Measurements from ENCODE around the gene SMIM38.

Gene SMIM38

DNA sequence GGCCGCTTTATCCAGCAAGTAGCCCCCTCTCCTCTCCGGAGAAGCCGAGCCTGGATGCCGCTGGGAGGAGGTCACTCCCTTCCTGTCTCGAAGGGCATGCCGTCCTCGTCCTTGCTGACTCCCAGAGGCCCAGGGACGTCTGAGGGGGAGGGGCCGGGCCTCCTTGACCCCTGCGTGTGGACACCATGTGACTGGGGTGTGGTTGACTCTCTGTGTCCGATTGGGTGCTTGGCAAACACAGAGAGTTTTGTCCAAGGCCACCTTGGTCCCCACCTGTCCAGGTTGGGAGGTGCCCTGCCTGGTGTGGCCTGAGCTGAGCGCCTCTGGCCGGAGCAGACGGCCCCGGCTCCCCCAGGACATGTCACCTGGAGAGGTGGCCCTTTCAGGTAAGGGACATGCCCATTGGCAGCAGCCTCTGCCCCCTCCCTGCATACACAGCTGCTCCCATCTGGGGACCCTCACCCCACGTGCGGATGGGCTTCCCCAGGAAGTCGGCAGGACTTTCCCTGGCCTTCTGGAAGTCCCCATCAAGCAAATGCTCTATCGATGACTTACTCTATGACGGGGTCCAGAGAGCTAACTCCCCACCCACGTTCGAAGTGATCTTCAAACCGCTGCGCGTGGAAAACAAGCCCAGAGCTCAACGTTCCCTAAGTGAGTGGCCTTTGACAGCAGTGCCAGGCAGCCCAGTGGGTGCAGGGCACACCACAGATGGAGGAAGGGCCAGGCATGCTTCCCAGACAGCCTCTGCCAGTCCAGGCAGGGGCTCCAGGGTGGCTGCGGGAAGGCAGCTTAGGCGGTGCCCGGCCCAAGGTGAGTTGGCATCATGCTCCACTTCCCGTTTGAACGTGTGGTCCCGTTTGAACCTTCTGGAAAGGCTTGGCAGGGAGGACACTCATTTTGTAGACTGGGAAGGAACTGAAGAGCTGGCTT lies at the start of gene SMIM38:
Gene SMIM38, plus strand, starts transcription at position 634 of the 933 bp plus-strand sequence. CDS start 1,912 bp downstream, outside the sequence.
- H3K36me3 Mint-ChIP-seq (ENCODE audit: insufficient read depth): peaks cover 2% of the 10 kb centered on the region
- no peak for ATAC-seq (replicated peaks; ENCODE audit: extremely low read depth, poor library complexity, severe bottlenecking)
- no peak within 1 kb of the TSS for H3K27ac Mint-ChIP-seq (ENCODE audit: low read depth)
- no peaks in the 10 kb centered on the region for H3K9me3 Mint-ChIP-seq
- peaks cover 39% of the 10 kb centered on the region for H3K27me3 Mint-ChIP-seq
- H3K4me1 Mint-ChIP-seq: no peaks in the 10 kb centered on the region
- no peak within 1 kb of the TSS for H3K4me3 Mint-ChIP-seq
- no peak for DNase-seq (ENCODE audit: low spot score in 2 of 2)

DNA sequence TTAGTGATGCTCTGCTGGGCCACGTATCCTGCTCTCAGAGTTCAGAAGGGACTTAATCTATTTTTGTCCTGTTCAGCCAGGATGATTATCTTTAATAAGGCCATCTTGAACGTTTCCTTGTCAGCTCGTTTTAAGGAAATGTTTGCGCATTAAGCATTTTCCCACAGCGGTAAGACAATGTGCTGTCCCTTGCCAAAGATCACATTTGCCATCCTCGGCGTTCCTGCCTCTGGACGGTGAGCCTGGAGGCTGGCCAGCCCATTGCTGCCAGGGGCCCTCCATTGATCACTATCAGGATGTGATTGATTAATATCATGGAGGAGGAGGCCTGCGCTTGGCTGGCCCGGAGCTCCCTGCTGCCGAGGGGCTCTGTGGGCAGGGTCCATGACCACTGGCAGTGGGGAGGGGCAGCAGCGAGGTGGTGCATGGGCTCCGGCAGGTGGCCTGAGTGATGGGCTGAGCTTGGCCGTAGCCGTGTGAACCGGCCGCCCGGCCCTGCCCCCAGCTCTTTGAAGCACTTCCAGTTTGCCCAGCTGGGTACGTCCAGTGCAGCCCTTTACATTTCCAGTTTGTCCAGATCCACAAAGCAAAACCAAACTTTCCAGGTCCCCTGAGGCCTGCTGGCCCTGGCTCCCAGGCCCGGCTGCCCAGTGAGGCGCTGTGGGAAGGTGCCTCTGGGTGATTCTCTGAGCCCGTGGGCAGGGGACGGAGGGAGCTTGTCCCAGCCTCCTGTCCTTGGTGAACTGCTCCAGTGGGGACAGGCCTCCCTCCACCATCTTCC lies 49.5 kb upstream of the SMIM38 start:
- no peaks in the 10 kb centered on the region for H3K9me3 Mint-ChIP-seq
- no peak overlapping the region for H3K4me3 Mint-ChIP-seq
- H3K27ac Mint-ChIP-seq (ENCODE audit: low read depth): no peak overlapping the region
- ATAC-seq (replicated peaks; ENCODE audit: extremely low read depth, poor library complexity, severe bottlenecking) (no peak), DNase-seq (ENCODE audit: low spot score in 2 of 2) (no peak)
- H3K4me1 Mint-ChIP-seq: peaks cover 5% of the 10 kb centered on the region
- H3K27me3 Mint-ChIP-seq: peaks cover 25% of the 10 kb centered on the region
- H3K36me3 Mint-ChIP-seq (ENCODE audit: insufficient read depth): peaks cover 2% of the 10 kb centered on the region

DNA sequence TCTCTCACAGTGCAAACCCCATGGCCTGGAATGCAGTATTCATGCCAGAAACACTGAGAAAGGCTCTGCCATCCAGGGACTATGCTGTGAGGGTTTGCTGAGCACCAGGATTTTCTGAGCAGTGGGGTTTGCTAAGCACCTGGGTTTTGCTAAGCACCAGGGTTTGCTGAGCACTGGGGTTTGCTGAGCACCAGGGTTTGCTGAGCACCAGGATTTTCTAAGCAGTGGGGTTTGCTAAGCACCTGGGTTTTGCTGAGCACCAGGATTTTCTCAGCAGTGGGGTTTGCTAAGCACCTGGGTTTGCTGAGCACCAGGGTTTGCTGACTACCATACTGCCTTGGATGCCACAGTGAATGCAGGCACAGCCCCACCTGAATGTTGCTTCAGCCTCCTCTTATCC lies 48.3 kb upstream of the SMIM38 start:
- peaks cover 2% of the 10 kb centered on the region for H3K36me3 Mint-ChIP-seq (ENCODE audit: insufficient read depth)
- H3K27me3 Mint-ChIP-seq: peaks cover 22% of the 10 kb centered on the region
- no peaks in the 10 kb centered on the region for H3K4me1 Mint-ChIP-seq
- no peak for ATAC-seq (replicated peaks; ENCODE audit: extremely low read depth, poor library complexity, severe bottlenecking)
- DNase-seq (ENCODE audit: low spot score in 2 of 2): no peak
- no peak overlapping the region for H3K27ac Mint-ChIP-seq (ENCODE audit: low read depth)
- H3K9me3 Mint-ChIP-seq: no peaks in the 10 kb centered on the region
- H3K4me3 Mint-ChIP-seq: no peak overlapping the region

DNA sequence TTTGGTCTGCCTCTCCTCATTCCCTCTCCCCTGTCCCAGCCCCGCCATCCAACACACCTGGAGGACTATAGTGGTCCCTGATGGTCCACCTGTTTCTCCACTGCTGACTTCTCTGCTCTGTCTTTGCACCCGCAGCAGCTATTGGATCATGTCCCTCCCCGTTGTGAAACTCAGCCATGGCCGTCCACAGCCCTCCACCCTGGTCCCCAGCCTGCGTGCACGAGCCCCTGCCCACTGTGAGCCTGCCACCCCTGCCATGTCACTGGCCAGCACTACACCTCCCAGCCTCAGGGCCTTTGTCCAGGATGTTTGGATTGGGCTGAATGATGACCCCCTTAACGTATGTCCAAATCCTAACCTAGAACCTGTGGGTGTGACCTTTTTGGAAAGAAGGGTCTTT lies 47.7 kb upstream of the SMIM38 start:
- H3K27ac Mint-ChIP-seq (ENCODE audit: low read depth): no peak overlapping the region
- H3K27me3 Mint-ChIP-seq: peaks cover 16% of the 10 kb centered on the region
- ATAC-seq (replicated peaks; ENCODE audit: extremely low read depth, poor library complexity, severe bottlenecking) (no peak), DNase-seq (ENCODE audit: low spot score in 2 of 2) (no peak)
- no peaks in the 10 kb centered on the region for H3K4me1 Mint-ChIP-seq
- H3K9me3 Mint-ChIP-seq: no peaks in the 10 kb centered on the region
- no peak overlapping the region for H3K4me3 Mint-ChIP-seq
- peaks cover 2% of the 10 kb centered on the region for H3K36me3 Mint-ChIP-seq (ENCODE audit: insufficient read depth)

DNA sequence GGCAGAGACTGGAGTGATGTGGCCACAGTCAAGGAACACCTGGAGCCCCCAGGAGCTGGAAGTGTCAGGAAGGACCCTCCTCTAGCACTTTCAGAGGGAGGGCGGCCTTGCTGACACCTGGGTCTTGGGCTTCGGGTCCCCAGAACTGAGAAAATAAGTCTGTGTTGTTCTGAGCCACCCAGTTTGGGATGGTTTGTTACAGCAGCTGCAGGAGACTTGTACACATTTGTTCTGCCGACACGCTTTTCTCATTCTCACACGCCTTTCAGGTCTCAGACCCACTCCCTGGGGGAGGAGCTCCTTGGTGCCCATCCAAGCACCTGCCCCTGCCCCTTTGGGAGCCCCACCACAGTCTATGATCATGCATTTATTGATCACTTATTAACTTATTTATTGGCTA lies 47.2 kb upstream of the SMIM38 start:
- Mint-ChIP-seq H3K4me3 (no peak overlapping the region), H3K36me3 (ENCODE audit: insufficient read depth) (peaks cover 2% of the 10 kb centered on the region), H3K27ac (ENCODE audit: low read depth) (no peak overlapping the region), H3K27me3 (peaks cover 11% of the 10 kb centered on the region), H3K9me3 (no peaks in the 10 kb centered on the region), H3K4me1 (no peaks in the 10 kb centered on the region)
- no peak for DNase-seq (ENCODE audit: low spot score in 2 of 2)
- no peak for ATAC-seq (replicated peaks; ENCODE audit: extremely low read depth, poor library complexity, severe bottlenecking)

DNA sequence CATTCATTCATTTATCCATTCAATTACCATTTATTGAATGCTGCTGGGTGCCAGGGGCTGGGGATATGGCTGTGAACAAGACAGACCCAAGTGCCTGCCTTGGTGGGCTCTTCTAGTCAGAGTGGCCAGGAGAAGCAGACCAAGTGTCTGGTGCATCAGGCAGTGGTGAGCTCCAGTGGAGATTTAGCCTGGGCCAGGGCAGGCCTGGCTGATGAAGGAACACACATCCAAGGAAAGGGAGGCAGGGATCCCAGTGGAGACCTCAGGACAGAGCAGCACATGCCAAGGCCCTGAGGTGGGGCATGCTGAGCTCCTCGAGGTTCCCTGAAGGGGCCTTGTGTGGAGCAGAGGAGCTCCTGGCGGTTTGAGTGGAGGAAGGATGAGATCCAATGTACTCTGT lies 46.6 kb upstream of the SMIM38 start:
- Mint-ChIP-seq H3K27me3 (peaks cover 8% of the 10 kb centered on the region), H3K9me3 (no peaks in the 10 kb centered on the region), H3K27ac (ENCODE audit: low read depth) (no peak overlapping the region), H3K36me3 (ENCODE audit: insufficient read depth) (peaks cover 2% of the 10 kb centered on the region), H3K4me3 (no peak overlapping the region), H3K4me1 (no peaks in the 10 kb centered on the region)
- no peak for ATAC-seq (replicated peaks; ENCODE audit: extremely low read depth, poor library complexity, severe bottlenecking)
- no peak for DNase-seq (ENCODE audit: low spot score in 2 of 2)

DNA sequence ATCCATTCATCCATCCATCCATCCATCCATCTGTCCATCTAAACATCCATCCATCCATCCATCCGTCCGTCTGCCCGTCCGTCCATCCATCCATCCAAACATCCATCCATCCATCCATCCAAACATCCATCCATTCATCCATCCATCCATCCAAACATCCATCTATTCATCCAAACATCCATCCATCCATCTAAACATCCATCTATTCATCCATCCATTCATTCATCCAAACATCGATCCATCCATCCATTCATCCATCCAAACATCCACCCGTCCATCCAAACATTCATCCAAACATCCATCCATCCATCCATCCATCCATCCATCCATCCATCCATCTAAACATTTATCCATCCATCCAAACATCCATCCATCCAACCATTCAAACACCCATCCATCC lies 45.3 kb upstream of the SMIM38 start:
- Mint-ChIP-seq H3K27me3 (peaks cover 8% of the 10 kb centered on the region), H3K4me1 (no peaks in the 10 kb centered on the region), H3K9me3 (no peaks in the 10 kb centered on the region), H3K36me3 (ENCODE audit: insufficient read depth) (peaks cover 2% of the 10 kb centered on the region), H3K27ac (ENCODE audit: low read depth) (no peak overlapping the region), H3K4me3 (no peak overlapping the region)
- ATAC-seq (replicated peaks; ENCODE audit: extremely low read depth, poor library complexity, severe bottlenecking) (no peak), DNase-seq (ENCODE audit: low spot score in 2 of 2) (no peak)

DNA sequence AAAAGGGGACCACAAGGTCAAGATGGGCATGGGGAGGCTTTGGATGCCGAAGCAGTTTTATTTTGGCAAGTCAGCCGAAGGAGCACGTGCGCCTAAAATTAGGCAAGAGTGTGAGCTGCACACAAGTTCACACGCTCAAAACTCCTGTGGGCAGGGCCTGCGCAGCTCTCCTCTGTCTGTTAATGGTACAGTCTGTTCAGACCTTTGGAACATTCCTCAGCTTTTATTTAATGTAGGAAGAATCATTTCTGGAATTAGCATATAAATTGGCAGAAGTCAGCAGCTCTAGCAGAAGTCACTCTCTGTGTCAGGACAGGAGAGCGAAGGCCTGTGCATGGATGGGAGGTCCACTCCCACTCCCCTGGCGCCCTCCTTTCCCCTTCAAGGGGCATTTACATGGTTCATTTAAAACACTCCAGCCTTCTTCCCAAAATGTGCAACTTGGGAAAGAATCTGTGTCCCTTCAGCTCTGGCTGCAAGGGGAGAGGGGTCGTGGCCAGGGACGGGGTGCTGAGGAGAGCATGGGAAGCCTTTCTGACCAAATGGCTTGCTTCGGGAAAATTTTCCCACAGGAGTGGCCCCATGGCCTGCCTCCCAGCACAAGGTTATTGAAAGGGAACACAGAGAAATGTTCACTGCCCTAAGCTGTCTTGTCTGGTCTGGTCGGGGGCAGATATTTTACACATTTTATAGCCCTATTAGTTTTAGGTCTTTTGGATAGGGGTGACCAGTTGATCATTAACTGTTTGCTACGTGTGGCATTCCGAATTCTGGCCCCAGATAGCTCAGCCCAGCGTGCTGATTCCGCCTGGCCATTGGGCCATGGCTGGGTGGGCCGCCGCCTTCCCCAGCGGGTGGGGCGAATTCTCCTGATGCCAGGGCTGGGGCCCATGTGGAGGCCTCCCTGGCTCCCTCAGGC lies 43.9 kb upstream of the SMIM38 start:
- no peak overlapping the region for H3K27ac Mint-ChIP-seq (ENCODE audit: low read depth)
- no peaks in the 10 kb centered on the region for H3K9me3 Mint-ChIP-seq
- H3K4me3 Mint-ChIP-seq: no peak overlapping the region
- ATAC-seq (replicated peaks; ENCODE audit: extremely low read depth, poor library complexity, severe bottlenecking) (no peak), DNase-seq (ENCODE audit: low spot score in 2 of 2) (no peak)
- H3K36me3 Mint-ChIP-seq (ENCODE audit: insufficient read depth): peaks cover 2% of the 10 kb centered on the region
- peaks cover 11% of the 10 kb centered on the region for H3K27me3 Mint-ChIP-seq
- H3K4me1 Mint-ChIP-seq: no peaks in the 10 kb centered on the region

DNA sequence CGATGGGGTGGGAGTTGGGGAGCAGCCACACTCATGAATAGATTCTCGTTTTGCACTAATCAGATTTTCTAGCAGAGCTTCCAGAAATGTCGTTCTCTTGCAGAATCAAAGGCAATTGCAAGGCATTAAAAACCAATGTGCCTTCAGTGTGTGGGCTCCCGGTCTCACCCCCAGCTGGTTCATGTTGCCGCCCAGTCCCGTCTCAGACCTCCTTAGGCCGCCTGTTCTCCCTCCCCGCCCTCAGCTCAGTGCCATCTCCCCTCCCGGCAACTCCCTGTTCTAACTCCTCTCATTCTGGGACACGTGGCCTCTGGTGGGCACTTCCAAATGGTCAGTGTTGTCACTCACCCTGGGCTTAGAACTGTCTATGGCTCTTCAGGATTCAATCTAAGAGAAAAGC lies 42.5 kb upstream of the SMIM38 start:
- peaks cover 14% of the 10 kb centered on the region for H3K27me3 Mint-ChIP-seq
- no peaks in the 10 kb centered on the region for H3K36me3 Mint-ChIP-seq (ENCODE audit: insufficient read depth)
- no peak for ATAC-seq (replicated peaks; ENCODE audit: extremely low read depth, poor library complexity, severe bottlenecking)
- DNase-seq (ENCODE audit: low spot score in 2 of 2): no peak
- no peaks in the 10 kb centered on the region for H3K9me3 Mint-ChIP-seq
- no peak overlapping the region for H3K27ac Mint-ChIP-seq (ENCODE audit: low read depth)
- H3K4me3 Mint-ChIP-seq: no peak overlapping the region
- H3K4me1 Mint-ChIP-seq: no peaks in the 10 kb centered on the region

DNA sequence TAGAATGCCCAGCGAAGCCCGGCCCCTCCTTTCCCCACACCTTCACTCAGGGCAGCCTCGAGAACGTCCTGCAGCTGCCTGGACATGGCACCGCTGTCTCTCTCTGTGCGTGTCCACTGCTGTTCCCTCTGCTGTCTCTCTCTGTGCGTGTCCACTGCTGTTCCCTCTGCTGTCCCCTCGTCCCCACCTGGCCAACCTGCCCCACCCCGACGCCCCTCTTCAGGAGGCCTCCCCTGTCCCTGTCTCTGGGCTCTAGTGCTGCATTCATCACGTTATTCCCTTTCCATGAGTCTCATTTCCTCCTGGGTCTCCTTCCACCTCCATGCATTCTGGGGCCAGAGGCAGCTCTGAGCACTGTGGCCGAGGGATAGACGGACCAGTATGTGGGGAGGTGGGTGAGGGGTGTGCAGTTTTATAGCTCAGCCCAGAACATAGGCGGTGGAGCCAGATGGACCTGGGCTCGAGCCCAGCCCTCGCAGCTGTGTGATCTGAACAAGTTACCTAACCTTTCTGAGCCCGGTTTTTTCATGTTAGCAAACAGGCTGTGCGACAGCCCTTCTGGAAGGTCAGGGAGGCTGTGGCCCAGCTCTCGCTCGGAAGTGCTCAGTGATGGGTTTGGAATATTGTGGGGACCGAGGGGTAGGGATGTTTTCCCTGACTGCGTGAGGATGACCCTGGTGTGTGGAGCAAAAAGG lies 41.9 kb upstream of the SMIM38 start:
- no peak overlapping the region for H3K27ac Mint-ChIP-seq (ENCODE audit: low read depth)
- no peaks in the 10 kb centered on the region for H3K4me1 Mint-ChIP-seq
- H3K9me3 Mint-ChIP-seq: no peaks in the 10 kb centered on the region
- ATAC-seq (replicated peaks; ENCODE audit: extremely low read depth, poor library complexity, severe bottlenecking) (no peak), DNase-seq (ENCODE audit: low spot score in 2 of 2) (no peak)
- H3K27me3 Mint-ChIP-seq: peaks cover 12% of the 10 kb centered on the region
- H3K36me3 Mint-ChIP-seq (ENCODE audit: insufficient read depth): no peaks in the 10 kb centered on the region
- no peak overlapping the region for H3K4me3 Mint-ChIP-seq

DNA sequence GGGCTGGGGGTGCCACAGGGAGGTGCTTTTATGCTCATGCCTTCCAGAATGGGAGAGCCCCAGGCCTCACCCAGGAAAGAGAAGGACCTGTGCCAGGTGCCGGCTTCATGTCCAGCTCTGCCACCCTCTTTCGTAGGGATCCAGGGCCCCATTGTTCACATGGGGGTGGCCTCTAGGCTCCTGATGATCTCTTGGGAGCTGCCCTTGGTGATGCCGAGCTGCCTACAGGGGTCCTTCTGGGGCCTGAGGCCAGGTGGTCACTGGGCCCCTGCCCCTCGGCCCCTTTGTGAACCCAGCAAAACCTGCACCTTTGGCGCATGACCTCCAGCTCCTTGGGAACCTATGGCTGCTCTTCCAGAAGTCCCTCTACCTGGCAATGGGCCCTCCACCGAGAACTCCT lies 41.4 kb upstream of the SMIM38 start:
- H3K4me3 Mint-ChIP-seq: no peak overlapping the region
- no peaks in the 10 kb centered on the region for H3K36me3 Mint-ChIP-seq (ENCODE audit: insufficient read depth)
- DNase-seq (ENCODE audit: low spot score in 2 of 2) (no peak), ATAC-seq (replicated peaks; ENCODE audit: extremely low read depth, poor library complexity, severe bottlenecking) (no peak)
- no peaks in the 10 kb centered on the region for H3K9me3 Mint-ChIP-seq
- peaks cover 12% of the 10 kb centered on the region for H3K27me3 Mint-ChIP-seq
- H3K27ac Mint-ChIP-seq (ENCODE audit: low read depth): no peak overlapping the region
- H3K4me1 Mint-ChIP-seq: no peaks in the 10 kb centered on the region

Measured in central memory CD8-positive, alpha-beta T cell (primary cell).